Activated naive CD8-positive, alpha-beta T cell treated with anti-CD3 and anti-CD28 coated beads, Interleukin-2, amount 50 U/mL, for 24 hours (primary cell): Measurements from ENCODE around the gene AFAP1L2.

Experiments used
- ATAC-seq: fragments of 150-1000 bp; cut with Tn5 transposase; one replicate; pipeline ENCODE4 v1.10.0; 2021
- DNase-seq: peaks from one replicate; pipeline ENCODE4 v3.0.0; 2021
- H3K27ac Mint-ChIP-seq: one replicate; pipeline ENCODE4 v1.8.0; 2021; ENCODE audit warnings: mild to moderate bottlenecking, mixed read lengths
- H3K27me3 Mint-ChIP-seq: one replicate; pipeline ENCODE4 v1.8.0; 2021; ENCODE audit warnings: mixed read lengths
- H3K36me3 Mint-ChIP-seq: one replicate; pipeline ENCODE4 v1.8.0; 2021; ENCODE audit warnings: low read depth, mixed read lengths
- H3K4me1 Mint-ChIP-seq: one replicate; pipeline ENCODE4 v1.8.0; 2021; ENCODE audit warnings: mixed read lengths
- H3K4me3 Mint-ChIP-seq: one replicate; pipeline ENCODE4 v1.8.0; 2021; ENCODE audit warnings: mild to moderate bottlenecking, moderate library complexity, mixed read lengths
- H3K9me3 Mint-ChIP-seq: one replicate; pipeline ENCODE4 v1.8.0; 2021; ENCODE audit warnings: mixed read lengths

Gene AFAP1L2

DNA sequence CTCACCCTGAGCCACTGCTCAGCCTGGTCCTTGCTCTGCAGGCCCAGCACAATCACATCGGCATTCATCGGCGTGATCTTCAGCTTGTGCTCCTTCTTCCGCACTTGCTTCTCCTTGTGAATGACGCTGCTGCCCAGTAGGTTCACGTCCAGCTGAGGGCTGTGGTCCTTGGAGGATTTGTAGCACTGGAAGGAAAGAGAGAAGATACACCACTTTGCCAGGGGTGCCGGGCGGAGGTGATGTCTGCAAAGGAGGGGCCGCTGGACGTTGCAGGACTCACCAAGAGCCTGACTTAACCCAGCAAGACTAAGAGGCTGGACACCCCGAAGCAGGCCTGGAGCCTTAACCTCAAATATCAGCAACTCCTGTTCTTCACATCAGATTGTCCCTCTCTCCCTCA is 90.4 kb downstream of the AFAP1L2 start:
- Mint-ChIP-seq H3K27ac (no peak overlapping the region), H3K4me3 (no peak overlapping the region), H3K36me3 (no peaks in the 10 kb centered on the region), H3K4me1 (peaks cover 2% of the 10 kb centered on the region), H3K9me3 (no peaks in the 10 kb centered on the region), H3K27me3 (peaks cover 2% of the 10 kb centered on the region)
- DNase-seq, result no peak
- ATAC-seq, result no peak

DNA sequence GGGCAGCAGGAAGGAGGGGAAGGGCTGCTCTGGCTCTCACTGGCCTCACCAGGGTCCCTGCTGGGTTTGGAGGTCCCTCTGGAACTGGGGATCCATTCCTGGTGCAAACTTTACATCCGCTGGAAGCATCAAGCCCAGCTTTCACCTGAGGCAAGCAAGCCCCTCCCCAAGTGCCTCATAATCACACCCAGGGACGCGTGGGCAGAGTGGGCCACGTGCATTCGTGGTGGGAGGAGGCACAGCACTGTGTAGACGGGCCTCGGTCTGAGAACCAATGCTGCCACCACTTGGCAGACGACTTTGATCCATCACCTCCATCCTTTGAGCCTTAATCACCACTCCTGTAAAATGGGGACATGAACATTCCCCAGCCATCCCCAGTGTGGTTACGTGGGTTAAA is 91.2 kb downstream of the AFAP1L2 start:
- no peak for DNase-seq
- Mint-ChIP-seq H3K4me3 (no peak overlapping the region), H3K27ac (no peak overlapping the region), H3K27me3 (peaks cover under 1% of the 10 kb centered on the region), H3K9me3 (no peaks in the 10 kb centered on the region), H3K36me3 (no peaks in the 10 kb centered on the region), H3K4me1 (peaks cover 2% of the 10 kb centered on the region)
- ATAC-seq, result no peak

DNA sequence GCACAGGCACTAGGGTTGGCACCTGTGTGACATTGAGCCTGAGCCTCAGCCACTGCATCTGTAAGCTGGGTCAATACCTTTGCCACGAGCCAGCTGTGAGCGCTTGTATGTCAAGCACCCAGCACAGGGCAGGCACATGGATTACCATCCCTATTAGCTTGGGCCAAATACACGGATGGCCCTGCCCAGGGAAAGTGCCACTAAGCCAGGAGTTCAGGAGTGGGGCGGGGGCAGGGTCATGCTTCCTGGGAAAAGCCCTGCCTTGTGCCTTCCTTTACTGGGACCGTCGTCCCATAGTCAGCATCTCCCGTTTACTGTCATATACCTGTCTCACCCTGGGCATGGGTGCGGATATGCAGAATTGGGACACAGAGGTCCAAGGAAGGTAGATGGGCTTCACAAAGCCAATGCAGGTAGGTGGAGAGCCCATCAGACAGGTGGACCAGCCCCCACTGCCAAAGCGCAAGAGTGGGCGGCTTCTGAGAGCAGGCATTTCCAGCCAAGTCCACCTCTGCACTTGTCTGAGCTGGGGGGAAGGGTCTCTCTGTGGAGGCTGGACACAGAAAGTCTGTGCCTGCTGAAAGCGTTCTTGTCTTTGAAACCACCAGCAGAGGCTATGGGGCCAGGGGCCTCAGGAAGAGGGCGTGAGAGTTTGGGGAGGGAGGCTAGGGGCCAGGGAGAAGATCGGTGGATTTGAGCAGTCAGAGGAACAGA is 92.6 kb downstream of the AFAP1L2 start:
- peaks cover 7% of the 10 kb centered on the region for H3K4me1 Mint-ChIP-seq
- peaks cover 2% of the 10 kb centered on the region for H3K27me3 Mint-ChIP-seq
- ATAC-seq (no peak), DNase-seq (no peak)
- no peak overlapping the region for H3K4me3 Mint-ChIP-seq
- H3K9me3 Mint-ChIP-seq, result no peaks in the 10 kb centered on the region
- H3K27ac Mint-ChIP-seq, result no peak overlapping the region
- H3K36me3 Mint-ChIP-seq, result no peaks in the 10 kb centered on the region

DNA sequence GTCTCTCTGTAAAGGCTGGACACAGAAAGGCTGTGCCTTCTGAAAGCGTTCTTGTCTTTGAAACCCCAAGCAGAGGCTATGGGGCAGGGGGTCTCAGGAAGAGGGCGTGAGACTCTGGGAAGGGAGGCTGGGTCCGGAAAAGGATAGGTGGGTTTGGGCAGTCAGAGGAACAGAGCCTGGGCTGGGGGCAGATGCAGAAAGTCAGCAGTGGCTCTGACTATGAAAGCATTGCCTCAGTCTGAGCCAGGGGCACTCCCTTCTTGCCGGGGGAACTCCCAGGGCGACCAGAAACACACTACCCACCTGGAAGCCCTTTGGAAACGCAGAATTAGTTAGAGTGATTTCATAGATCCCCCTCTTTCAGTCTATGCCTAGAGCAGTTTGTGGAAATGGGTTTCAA is 93.3 kb downstream of the AFAP1L2 start:
- no peak for ATAC-seq
- Mint-ChIP-seq H3K36me3 (no peaks in the 10 kb centered on the region), H3K27ac (no peak overlapping the region)

DNA sequence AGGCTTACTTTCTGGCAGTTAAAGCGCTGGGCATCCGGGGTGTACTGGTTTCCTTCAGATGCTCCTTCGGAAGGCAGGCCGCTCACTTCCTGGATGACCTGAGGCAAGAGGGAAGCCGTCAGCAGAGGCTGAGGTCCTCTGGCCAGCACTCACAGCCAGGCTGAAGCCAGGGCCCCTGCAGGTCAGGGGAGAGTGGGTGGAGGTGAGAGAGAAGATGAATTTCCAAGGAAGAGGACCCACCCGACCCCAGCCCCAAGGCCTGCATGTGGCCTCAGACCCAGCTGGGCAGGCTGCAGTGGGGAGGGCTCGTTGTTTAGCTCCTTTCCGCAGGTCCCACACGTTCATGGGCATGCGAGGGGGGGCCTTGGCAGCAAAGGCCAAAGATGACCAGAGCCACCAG is 94.0 kb downstream of the AFAP1L2 start:
- DNase-seq, result no peak
- no peaks in the 10 kb centered on the region for H3K9me3 Mint-ChIP-seq
- ATAC-seq, result no peak
- H3K27ac Mint-ChIP-seq, result no peak overlapping the region
- H3K4me1 Mint-ChIP-seq, result peaks cover 7% of the 10 kb centered on the region
- no peak overlapping the region for H3K4me3 Mint-ChIP-seq
- H3K27me3 Mint-ChIP-seq, result peaks cover 2% of the 10 kb centered on the region
- H3K36me3 Mint-ChIP-seq, result no peaks in the 10 kb centered on the region

More for the DNA sequence above, 93.3 kb downstream of the AFAP1L2 start:
- H3K4me3 Mint-ChIP-seq, result no peak overlapping the region
- DNase-seq, result no peak
- peaks cover 7% of the 10 kb centered on the region for H3K4me1 Mint-ChIP-seq
- H3K27me3 Mint-ChIP-seq, result peaks cover 2% of the 10 kb centered on the region
- no peaks in the 10 kb centered on the region for H3K9me3 Mint-ChIP-seq

DNA sequence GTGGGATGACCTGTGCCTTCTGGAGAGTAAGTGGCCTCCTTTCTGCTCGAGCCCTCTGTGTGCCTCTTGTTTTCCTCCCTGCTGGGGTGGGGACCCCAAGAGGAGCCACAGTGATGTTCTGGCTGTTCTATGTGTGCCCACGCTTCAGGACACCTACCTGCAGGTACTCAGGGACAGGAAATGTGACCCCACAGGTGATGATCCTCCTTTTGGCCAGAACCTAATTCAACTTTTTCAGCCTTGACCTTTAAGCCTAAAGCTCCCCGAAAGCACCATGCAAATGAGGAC is 95.0 kb downstream of the AFAP1L2 start:
- no peak overlapping the region for H3K27ac Mint-ChIP-seq
- H3K4me3 Mint-ChIP-seq, result no peak overlapping the region
- ATAC-seq, result no peak
- H3K4me1 Mint-ChIP-seq, result peaks cover 11% of the 10 kb centered on the region
- H3K27me3 Mint-ChIP-seq, result peaks cover 2% of the 10 kb centered on the region
- no peaks in the 10 kb centered on the region for H3K9me3 Mint-ChIP-seq
- H3K36me3 Mint-ChIP-seq, result no peaks in the 10 kb centered on the region
- DNase-seq, result no peak

DNA sequence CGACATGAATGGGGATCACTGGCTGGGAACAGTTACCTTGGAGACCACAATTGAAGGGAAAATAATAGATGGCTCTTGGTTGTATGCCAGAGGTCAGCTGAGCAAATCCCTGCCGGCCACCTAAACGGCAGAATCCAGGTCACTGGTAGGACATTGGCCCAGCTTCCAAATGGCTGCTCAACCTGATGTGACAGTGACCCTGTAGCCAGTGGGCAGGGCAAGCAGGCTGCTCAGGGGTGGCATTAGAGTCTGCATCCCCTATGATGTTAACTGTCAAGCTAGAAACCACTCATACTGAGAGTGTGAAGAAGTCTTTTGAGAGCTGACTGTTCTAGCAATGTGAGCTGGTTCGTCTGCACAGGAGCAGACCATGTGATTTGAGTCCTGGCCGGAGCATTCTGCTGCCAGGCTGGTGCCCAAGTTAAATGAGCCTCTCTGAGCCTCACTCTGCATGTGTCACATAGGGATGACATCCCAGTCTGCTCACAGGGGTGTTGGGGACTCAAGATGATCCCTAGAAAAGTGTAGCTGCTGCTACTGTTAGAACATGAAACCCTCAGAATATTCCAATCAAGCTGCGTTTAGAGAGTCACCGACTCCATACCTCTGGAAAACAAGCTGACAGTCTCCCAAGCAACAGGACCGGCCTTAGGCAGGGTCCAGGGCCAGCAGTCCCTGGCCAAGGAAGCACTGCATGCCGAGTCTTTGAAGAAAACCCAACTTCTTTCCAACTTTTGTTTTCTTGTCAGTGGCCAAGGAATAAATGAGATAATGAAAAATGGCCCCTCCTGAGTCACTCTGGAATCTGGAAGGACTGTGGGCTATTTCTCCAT is 95.6 kb downstream of the AFAP1L2 start:
- no peak for DNase-seq
- H3K27ac Mint-ChIP-seq, result no peak overlapping the region

DNA sequence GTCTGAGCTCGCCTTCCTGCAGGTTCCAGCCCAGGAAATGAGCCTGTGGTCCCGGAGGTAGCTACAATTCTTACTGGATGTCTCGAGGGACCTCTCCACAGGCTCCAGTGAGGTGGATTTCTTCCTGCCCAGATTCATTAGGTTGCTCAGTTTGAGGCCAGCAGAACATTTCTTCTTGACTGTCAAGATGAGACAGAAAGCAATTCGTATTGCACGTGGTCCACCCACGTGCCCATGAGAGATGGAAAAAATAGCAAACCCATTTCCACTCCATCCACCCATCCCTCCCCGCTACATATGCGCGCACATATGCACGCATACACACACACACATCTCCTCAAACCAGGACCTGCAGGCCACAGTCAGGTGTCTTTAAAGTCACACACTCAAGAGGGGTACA is 96.6 kb downstream of the AFAP1L2 start:
- ATAC-seq (peak; percentile 17), DNase-seq (no peak)
- H3K9me3 Mint-ChIP-seq, result no peaks in the 10 kb centered on the region
- H3K4me1 Mint-ChIP-seq, result peaks cover 15% of the 10 kb centered on the region
- no peak overlapping the region for H3K4me3 Mint-ChIP-seq
- peaks cover 2% of the 10 kb centered on the region for H3K27me3 Mint-ChIP-seq
- no peak overlapping the region for H3K27ac Mint-ChIP-seq
- H3K36me3 Mint-ChIP-seq, result no peaks in the 10 kb centered on the region

More for the DNA sequence above, 95.6 kb downstream of the AFAP1L2 start:
- Mint-ChIP-seq H3K9me3 (no peaks in the 10 kb centered on the region), H3K4me1 (peaks cover 15% of the 10 kb centered on the region), H3K4me3 (no peak overlapping the region), H3K27me3 (peaks cover 2% of the 10 kb centered on the region), H3K36me3 (no peaks in the 10 kb centered on the region)
- no peak for ATAC-seq

DNA sequence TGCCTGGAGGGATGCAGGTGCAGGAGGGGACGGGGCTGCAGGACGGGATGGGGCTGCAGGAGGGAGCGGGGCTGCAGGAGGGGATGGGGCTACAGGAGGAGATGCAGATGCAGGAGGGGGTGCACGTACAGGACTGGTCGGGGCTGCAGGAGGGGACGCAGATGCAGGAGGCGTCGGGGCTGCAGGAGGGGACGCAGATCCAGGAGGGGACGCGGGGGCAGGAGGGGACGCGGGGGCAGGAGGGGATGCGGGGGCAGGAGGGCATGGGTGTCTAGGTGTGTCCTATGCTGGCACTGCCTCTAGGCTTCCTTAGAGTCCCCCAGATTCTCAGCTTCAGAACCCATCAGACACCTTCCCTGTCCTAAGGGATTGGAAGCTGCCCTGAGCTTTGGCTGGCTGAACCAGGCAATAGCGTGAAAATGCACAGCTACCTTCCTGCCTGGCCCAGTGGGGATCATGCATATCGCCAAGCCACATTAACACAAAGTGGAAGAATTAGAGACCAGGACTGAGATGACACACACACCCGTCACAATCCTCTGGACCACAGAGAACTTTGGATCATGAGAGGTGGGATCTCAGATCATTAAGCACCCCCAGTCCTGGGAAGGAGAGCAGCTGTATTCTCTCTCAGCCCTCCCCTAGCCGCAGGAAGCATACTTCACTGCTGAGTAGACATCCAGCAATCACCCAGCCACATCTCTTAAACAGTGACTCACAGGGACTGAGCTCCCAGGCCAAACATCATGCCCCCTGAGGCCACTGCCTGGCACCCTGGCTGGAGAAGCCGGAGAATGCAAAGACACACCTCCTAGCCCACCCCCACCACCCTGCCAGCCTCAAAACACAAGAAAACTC is 98.0 kb downstream of the AFAP1L2 start:
- Mint-ChIP-seq H3K27ac (no peak overlapping the region), H3K4me1 (peaks cover 15% of the 10 kb centered on the region), H3K36me3 (no peaks in the 10 kb centered on the region), H3K9me3 (no peaks in the 10 kb centered on the region), H3K4me3 (no peak overlapping the region), H3K27me3 (peaks cover 2% of the 10 kb centered on the region)
- ATAC-seq, result no peak
- DNase-seq, result no peak

DNA sequence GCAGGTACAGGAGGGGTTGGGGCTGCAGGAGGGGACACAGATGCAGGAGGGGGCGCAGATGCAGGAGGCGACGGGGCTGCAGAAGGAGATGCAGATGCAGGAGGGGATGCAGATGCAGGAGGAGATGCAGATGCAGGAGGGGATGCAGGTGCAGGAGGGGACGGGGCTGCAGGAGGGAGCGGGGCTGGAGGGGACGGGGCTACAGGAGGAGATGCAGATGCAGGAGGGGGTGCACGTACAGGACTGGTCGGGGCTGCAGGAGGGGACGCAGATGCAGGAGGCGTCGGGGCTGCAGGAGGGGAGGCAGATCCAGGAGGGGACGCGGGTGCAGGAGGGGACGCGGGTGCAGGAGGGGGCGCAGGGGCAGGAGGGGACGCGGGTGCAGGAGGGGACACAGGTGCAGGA is 98.8 kb downstream of the AFAP1L2 start:
- peaks cover 15% of the 10 kb centered on the region for H3K4me1 Mint-ChIP-seq
- H3K4me3 Mint-ChIP-seq, result no peak overlapping the region
- no peak overlapping the region for H3K27ac Mint-ChIP-seq
- no peaks in the 10 kb centered on the region for H3K9me3 Mint-ChIP-seq
- H3K36me3 Mint-ChIP-seq, result no peaks in the 10 kb centered on the region
- DNase-seq (no peak), ATAC-seq (no peak)
- H3K27me3 Mint-ChIP-seq, result peaks cover 2% of the 10 kb centered on the region

DNA sequence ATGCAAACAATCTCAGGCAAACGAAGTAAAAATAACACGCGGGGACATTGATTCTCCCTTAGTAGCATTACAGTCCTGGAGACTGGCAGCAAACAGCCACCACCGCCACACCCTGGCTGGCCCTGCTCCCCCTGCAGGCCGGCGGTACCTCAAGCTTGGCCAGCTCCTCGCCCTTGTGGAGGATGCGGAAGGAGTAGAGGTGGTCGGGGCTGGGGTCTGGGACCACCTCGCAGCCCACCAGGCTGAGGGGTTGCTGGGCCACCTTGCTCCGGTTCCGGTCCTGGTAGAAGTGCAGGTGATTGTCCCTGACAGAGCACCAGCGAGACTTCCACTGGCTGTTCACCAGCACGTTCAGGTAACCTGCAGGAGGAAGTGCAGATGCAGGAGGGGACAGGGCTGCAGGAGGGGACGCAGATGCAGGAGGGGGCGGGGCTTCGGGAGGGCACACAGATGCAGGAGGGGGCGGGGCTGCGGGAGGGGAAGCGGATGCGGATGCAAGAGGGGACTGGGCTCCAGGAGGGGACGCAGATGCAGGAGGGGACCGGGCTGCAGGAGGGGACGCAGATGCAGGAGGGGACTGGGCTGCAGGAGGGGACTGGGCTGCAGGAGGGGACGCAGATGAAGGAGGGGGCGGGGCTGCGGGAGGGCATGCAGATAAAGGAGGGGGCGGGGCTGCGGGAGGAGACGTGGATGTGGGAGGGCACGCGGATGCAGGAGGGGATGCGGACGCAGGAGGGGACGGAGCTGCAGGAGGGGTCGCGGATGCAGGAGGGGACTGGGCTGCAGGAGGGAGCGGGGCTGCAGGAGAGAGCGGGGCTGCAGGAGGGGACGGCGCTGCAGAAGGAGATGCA is 99.5 kb downstream of the AFAP1L2 start:
- ATAC-seq, result peak; percentile 72
- H3K9me3 Mint-ChIP-seq, result no peaks in the 10 kb centered on the region
- no peaks in the 10 kb centered on the region for H3K36me3 Mint-ChIP-seq
- H3K27ac Mint-ChIP-seq, result peak overlapping the region; percentile 71
- peak overlapping the region; percentile 80 for H3K4me3 Mint-ChIP-seq
- peaks cover 15% of the 10 kb centered on the region for H3K4me1 Mint-ChIP-seq
- peaks cover 2% of the 10 kb centered on the region for H3K27me3 Mint-ChIP-seq
- peak; percentile 67 for DNase-seq

DNA sequence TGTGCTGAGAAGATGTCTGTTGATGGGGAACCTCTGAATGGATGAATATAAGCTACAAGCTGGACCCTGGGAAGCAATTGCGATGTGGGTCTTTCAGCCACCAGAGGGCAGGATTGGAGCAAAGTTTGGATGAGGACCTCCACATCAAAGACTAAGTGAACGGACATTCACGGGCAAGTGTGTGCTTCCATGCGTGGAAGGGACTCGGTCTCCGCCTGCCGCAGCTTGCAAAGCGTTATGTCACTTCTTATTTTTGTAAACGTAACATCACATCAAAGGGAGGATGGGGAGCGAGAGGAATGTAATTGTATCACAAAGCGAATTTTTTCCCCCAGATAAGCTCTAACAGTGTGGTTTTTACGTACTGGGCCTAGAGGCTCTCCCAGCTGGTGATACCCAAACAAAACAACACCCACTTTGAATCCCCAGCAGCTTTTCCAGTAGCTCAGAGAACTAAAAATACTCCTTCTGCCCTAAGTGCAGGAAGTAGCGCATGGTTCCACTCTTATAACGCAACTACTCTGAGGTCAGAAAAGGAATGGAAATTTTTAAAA is 100.2 kb downstream of the AFAP1L2 start:
- Mint-ChIP-seq H3K4me1 (peaks cover 14% of the 10 kb centered on the region), H3K27me3 (peaks cover 2% of the 10 kb centered on the region), H3K36me3 (no peaks in the 10 kb centered on the region), H3K9me3 (no peaks in the 10 kb centered on the region), H3K4me3 (peak overlapping the region; percentile 80), H3K27ac (peak overlapping the region; percentile 71)
- peak; percentile 81 for DNase-seq
- ATAC-seq, result peak; percentile 65

DNA sequence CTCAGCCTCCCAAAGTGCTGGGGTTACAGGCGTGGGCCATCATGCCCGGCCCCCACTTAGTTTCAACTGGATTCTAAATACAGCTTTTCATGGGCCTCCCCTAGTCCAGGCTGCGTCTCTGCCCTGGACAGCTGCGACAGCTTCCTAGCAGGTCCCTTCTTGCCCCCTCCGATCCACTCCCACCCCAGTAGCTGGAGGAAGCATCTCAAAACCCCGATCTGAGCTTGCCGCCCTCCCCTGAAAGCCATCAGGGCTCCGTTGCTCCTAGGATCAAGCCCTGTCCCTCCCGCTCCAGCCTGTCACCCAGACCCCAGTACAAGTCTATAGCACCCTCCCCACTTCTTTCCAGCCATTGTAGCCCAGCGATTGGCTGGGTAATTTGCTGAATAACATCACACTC is 100.7 kb downstream of the AFAP1L2 start:
- Mint-ChIP-seq H3K27me3 (peaks cover 2% of the 10 kb centered on the region), H3K4me3 (no peak overlapping the region), H3K27ac (no peak overlapping the region), H3K4me1 (peaks cover 14% of the 10 kb centered on the region), H3K36me3 (no peaks in the 10 kb centered on the region), H3K9me3 (no peaks in the 10 kb centered on the region)
- DNase-seq, result no peak
- no peak for ATAC-seq
